SU-DHL-6 (cell line): Measurements from ENCODE around the gene UNC5C.

Experiments used
- CTCF ChIP-seq: fragments of 200-600 bp; sonication (generic); IDR thresholded peaks from one replicate; pipeline ENCODE4 v1.5.1; 2017; ENCODE audit warnings: antibody characterized with exemption, mild to moderate bottlenecking, low read length, moderate library complexity; ENCODE audit not compliant: insufficient read depth, poor library complexity, severe bottlenecking
- EZH2phosphoT487 ChIP-seq: fragments of 200-600 bp; sonication (generic), shearing (Covaris generic); conservative IDR thresholded peaks from 2 replicates; pipeline ENCODE4 v1.6.1; 2018; ENCODE audit warnings: mild to moderate bottlenecking, antibody characterized with exemption, low read length, moderate library complexity, mixed read lengths

GRCh38 chr4:95304898-95305297, 243.9 kb downstream of the UNC5C start:
- TF ChIP-seq CTCF (no peak), EZH2phosphoT487 (no peak)
